DND-41 (cell line): ENCODE results near the gene KIF13A.

Source experiments
- ATAC-seq: fragments of 200-7000 bp; cut with Tn5 transposase; 3 replicates; pipeline ENCODE4 v1.9.1; 2021; ENCODE audit warnings: low read depth; ENCODE audit not compliant: insufficient read depth
- DNase-seq: peaks from one replicate; pipeline ENCODE4 v3.0.0-alpha.2; 2020
- H2AFZ ChIP-seq: 2 replicates; pipeline ENCODE4 v1.6.0; 2012; ENCODE audit warnings: low read depth, low read length
- H3K27ac ChIP-seq: 2 replicates; pipeline ENCODE4 v1.5.1; 2012; ENCODE audit warnings: low read length, inconsistent platforms
- H3K27me3 ChIP-seq: fragments of 200-600 bp; sonication (generic); 2 replicates; pipeline ENCODE4 v1.6.0; 2012; ENCODE audit warnings: low read length, mild to moderate bottlenecking, inconsistent platforms; ENCODE audit not compliant: insufficient read depth, poor library complexity
- H3K36me3 ChIP-seq: 2 replicates; pipeline ENCODE4 v1.5.1; 2012; ENCODE audit warnings: low read length, inconsistent platforms; ENCODE audit not compliant: insufficient read depth
- H3K4me1 ChIP-seq: 2 replicates; pipeline ENCODE4 v1.5.1; 2012; ENCODE audit warnings: mild to moderate bottlenecking, low read length; ENCODE audit not compliant: insufficient read depth
- H3K4me2 ChIP-seq: 2 replicates; pipeline ENCODE4 v1.6.0; 2012; ENCODE audit warnings: mild to moderate bottlenecking, moderate library complexity, low read length, inconsistent platforms; ENCODE audit not compliant: insufficient read depth
- H3K4me3 ChIP-seq, 2 experiments: fragments of 200-600 bp in 1 of 2; shearing (Covaris generic) in 1 of 2; 2 replicates each; pipeline ENCODE4 v1.5.1; 2012 to 2016; ENCODE audit warnings: inconsistent platforms in 2 of 2, low read length in 2 of 2, mild to moderate bottlenecking in 2 of 2, low read depth in 1 of 2, moderate library complexity in 1 of 2
- H3K79me2 ChIP-seq: 2 replicates; pipeline ENCODE4 v1.6.0; 2012; ENCODE audit warnings: low read length, inconsistent platforms; ENCODE audit not compliant: insufficient read depth
- H3K9ac ChIP-seq: 2 replicates; pipeline ENCODE4 v1.6.0; 2012; ENCODE audit warnings: low read depth, mild to moderate bottlenecking, inconsistent platforms, low read length, moderate library complexity
- H3K9me3 ChIP-seq: 2 replicates; pipeline ENCODE4 v1.5.1; 2012; ENCODE audit warnings: low read length, moderate library complexity, mild to moderate bottlenecking, inconsistent platforms; ENCODE audit not compliant: insufficient read depth, severe bottlenecking
- H4K20me1 ChIP-seq: 2 replicates; pipeline ENCODE4 v1.6.0; 2012; ENCODE audit warnings: low read length; ENCODE audit not compliant: insufficient read depth
- EZH2 ChIP-seq: IDR thresholded peaks from 3 replicates; pipeline ENCODE4 v1.6.1; 2012; ENCODE audit warnings: borderline replicate concordance, low read depth, mild to moderate bottlenecking, moderate library complexity, low read length, inconsistent platforms; ENCODE audit not compliant: severe bottlenecking
- TF ChIP-seq, protein P1 (sequence below): IDR thresholded peaks from 2 replicates; pipeline ENCODE4 v1.5.1; 2012; ENCODE audit warnings: borderline replicate concordance, low read length, moderate library complexity, mild to moderate bottlenecking; ENCODE audit not compliant: poor library complexity, severe bottlenecking; ENCODE audit errors: extremely low read depth

The KIF13A gene

DNA sequence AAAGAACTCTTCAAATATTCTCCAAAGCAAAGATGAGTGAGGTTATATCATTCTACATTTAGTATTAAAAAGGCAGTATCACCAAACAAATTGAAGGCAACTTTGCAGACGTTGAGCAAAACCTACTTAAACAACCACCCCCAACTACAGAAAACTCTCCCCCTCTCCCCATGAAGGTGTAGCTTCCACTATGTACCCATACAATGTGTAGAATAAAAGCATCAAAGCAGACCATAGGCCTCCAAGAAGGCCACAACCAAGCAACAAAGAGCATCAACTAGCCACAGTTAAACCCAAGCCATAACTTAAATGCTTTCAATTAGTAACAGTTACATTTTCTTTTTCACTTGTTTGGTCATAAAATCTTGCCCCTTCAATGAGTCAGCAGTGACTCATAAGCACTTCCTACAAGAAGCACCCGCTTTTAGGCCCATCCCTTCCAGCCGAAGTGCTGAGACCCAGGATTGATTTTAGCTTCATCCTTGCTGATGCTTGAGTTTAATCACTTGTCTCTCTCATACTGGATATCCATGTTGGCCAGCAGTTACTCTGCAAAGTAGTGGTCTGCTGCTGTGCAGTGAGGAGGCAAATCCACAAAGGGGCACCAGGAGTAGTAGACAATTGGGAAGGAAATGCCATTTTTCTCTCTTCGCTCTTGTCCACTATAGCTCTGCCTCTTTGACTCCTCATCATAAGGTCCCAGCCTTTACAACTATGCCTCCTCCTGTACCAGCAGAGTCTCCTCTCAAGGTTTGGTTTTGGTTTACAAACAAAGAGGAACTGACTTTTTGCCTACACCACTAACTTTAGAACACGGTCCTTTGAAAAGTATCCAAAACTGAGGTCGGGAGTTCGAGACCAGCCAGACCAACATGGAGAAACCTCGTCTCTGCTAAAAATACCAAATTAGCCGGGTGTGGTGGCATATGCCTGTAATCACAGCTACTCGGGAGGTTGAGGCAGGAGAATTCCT is 272.3 kb downstream of the KIF13A start:
- ATAC-seq: peak; percentile 14; the same call in 1 of the 3 replicates
- H3K79me2 ChIP-seq: no peaks in the 10 kb centered on the region
- no peaks in the 10 kb centered on the region for H3K4me1 ChIP-seq
- H3K36me3 ChIP-seq: no peaks in the 10 kb centered on the region
- H2AFZ ChIP-seq: no peak overlapping the region
- no peaks in the 10 kb centered on the region for H3K27me3 ChIP-seq
- H4K20me1 ChIP-seq: no peaks in the 10 kb centered on the region
- H3K9ac ChIP-seq: no peak overlapping the region
- no peak overlapping the region for H3K4me2 ChIP-seq
- TF ChIP-seq, protein P1, sequence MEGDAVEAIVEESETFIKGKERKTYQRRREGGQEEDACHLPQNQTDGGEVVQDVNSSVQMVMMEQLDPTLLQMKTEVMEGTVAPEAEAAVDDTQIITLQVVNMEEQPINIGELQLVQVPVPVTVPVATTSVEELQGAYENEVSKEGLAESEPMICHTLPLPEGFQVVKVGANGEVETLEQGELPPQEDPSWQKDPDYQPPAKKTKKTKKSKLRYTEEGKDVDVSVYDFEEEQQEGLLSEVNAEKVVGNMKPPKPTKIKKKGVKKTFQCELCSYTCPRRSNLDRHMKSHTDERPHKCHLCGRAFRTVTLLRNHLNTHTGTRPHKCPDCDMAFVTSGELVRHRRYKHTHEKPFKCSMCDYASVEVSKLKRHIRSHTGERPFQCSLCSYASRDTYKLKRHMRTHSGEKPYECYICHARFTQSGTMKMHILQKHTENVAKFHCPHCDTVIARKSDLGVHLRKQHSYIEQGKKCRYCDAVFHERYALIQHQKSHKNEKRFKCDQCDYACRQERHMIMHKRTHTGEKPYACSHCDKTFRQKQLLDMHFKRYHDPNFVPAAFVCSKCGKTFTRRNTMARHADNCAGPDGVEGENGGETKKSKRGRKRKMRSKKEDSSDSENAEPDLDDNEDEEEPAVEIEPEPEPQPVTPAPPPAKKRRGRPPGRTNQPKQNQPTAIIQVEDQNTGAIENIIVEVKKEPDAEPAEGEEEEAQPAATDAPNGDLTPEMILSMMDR: no peak
- no peak for TF ChIP-seq EZH2
- DNase-seq: no peak
- H3K9me3 ChIP-seq: no peaks in the 10 kb centered on the region
- H3K4me3 ChIP-seq: no peak overlapping the region
- H3K27ac ChIP-seq: no peak overlapping the region

DNA sequence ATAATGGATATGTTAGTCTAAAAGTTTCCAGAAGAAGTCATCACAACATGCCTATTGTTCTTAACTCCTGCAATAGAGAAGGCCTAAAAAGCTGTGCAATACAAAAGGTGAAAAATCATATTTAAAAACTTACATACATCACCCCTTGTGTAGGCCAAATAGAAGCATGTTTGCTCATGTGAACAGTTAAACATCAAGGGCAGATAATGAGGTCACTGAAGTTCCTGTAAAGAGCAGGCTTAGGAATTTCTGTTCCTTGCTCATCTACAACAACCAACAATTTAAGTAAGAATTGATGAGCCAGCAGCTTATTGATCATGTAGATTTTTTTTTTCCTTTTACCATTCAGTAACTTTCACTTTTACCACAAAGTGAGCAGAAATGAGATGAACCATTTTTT is 273.3 kb downstream of the KIF13A start:
- DNase-seq (no peak), ATAC-seq (no peak)
- TF ChIP-seq, protein P1: no peak
- TF ChIP-seq EZH2: no peak
- Histone ChIP-seq H3K9me3 (no peaks in the 10 kb centered on the region), H3K27me3 (no peaks in the 10 kb centered on the region), H4K20me1 (no peaks in the 10 kb centered on the region), H3K27ac (no peak overlapping the region), H3K4me1 (no peaks in the 10 kb centered on the region), H3K4me2 (no peak overlapping the region), H3K4me3 (no peak overlapping the region), H3K9ac (no peak overlapping the region), H3K36me3 (no peaks in the 10 kb centered on the region), H2AFZ (no peak overlapping the region), H3K79me2 (no peaks in the 10 kb centered on the region)

DNA sequence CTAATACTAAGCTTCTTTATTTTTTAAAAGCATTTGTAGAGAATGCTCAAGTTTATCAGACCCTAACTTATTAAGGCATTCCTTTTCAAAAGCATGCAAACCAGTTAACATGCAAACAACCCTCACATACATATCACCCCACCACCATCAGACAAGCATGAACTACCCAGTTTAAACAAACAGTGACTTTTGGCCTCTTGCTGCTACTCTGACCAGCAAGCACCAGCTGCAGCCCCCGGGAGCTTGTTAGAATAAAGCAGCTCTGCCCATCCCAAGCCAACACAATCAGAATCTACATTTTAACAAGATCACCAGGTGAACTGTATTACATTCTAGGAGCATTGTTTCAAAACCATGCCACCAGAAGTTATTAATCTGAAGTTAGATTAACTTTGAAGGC is 274.9 kb downstream of the KIF13A start:
- no peak overlapping the region for H3K4me3 ChIP-seq
- DNase-seq: no peak
- H3K4me1 ChIP-seq: peaks cover 2% of the 10 kb centered on the region
- H2AFZ ChIP-seq: no peak overlapping the region
- no peak overlapping the region for H3K27ac ChIP-seq
- H3K9me3 ChIP-seq: no peaks in the 10 kb centered on the region
- no peaks in the 10 kb centered on the region for H4K20me1 ChIP-seq
- ATAC-seq: no peak
- H3K27me3 ChIP-seq: no peaks in the 10 kb centered on the region
- no peak overlapping the region for H3K4me2 ChIP-seq
- H3K79me2 ChIP-seq: no peaks in the 10 kb centered on the region
- no peaks in the 10 kb centered on the region for H3K36me3 ChIP-seq
- no peak for TF ChIP-seq EZH2
- TF ChIP-seq, protein P1: no peak
- H3K9ac ChIP-seq: no peak overlapping the region
